IMR-90 (cell line): ENCODE results near the gene EXOSC1. TPM values are rescaled to one million over a fixed set of nuclear protein-coding genes. Genes with fewer than 3 reads are reported as not detected.

ENCODE experiments used
- ATAC-seq: fragments of 200-7000 bp; cut with Tn5 transposase; 2 replicates; pipeline ENCODE4 v1.9.1; 2020; ENCODE audit warnings: low read depth, mild to moderate bottlenecking, moderate library complexity
- BruUV-seq: library from RNA; stranded (reverse); fragments of 400-500 nt; replicated peaks from 2 replicates; lab custom pipeline; 2021; lab: Mats Ljungman, UMichigan
- CTCF ChIA-PET: fragments of 300-600 bp; formaldehyde crosslinking; extraction: SDS; loops from one replicate; lab custom pipeline; 2021; ENCODE audit warnings: antibody characterized with exemption; lab: Yijun Ruan, JAX
- POLR2A ChIA-PET: fragments of 300-600 bp; sonication (Branson Sonifier 250); formaldehyde crosslinking; loops from one replicate; lab custom pipeline; 2022; ENCODE audit warnings: antibody characterized with exemption; ENCODE audit not compliant: unreplicated experiment; lab: Charles Lee
- DNase-seq: peaks from one replicate; pipeline ENCODE4 v3.0.0; 2013
- H2AFZ ChIP-seq: replicated peaks from 2 replicates; pipeline ENCODE3; 2013; ENCODE audit warnings: low read length, mild to moderate bottlenecking; ENCODE audit not compliant: poor library complexity
- H2AK5ac ChIP-seq: 2 replicates; pipeline ENCODE4 v1.6.1; 2013; ENCODE audit warnings: low read depth, low read length, inconsistent platforms
- H2AK9ac ChIP-seq: replicated peaks from 2 replicates; pipeline ENCODE3; 2013; ENCODE audit warnings: mild to moderate bottlenecking, low read depth, low read length, moderate library complexity; ENCODE audit not compliant: poor library complexity
- H2BK120ac ChIP-seq: 2 replicates; pipeline ENCODE4 v1.6.1; 2013; ENCODE audit warnings: low read depth, low read length, inconsistent platforms
- H2BK15ac ChIP-seq: 3 replicates; pipeline ENCODE4 v1.6.1; 2013; ENCODE audit warnings: low read depth, low read length, inconsistent platforms
- H2BK20ac ChIP-seq: 2 replicates; pipeline ENCODE4 v1.6.1; 2013; ENCODE audit warnings: low read depth, mild to moderate bottlenecking, inconsistent platforms, low read length, moderate library complexity
- H2BK5ac ChIP-seq: 2 replicates; pipeline ENCODE4 v1.6.1; 2013; ENCODE audit warnings: mild to moderate bottlenecking, low read depth, low read length, inconsistent platforms; ENCODE audit not compliant: poor library complexity, severe bottlenecking
- H3K14ac ChIP-seq: replicated peaks from 2 replicates; pipeline ENCODE4 v1.6.1; 2013; ENCODE audit warnings: low read depth, low read length, inconsistent platforms
- H3K18ac ChIP-seq: 2 replicates; pipeline ENCODE4 v1.6.1; 2013; ENCODE audit warnings: low read depth, low read length, control low read depth
- H3K23ac ChIP-seq: 2 replicates; pipeline ENCODE4 v1.6.1; 2013; ENCODE audit warnings: low read depth, low read length, inconsistent platforms
- H3K27ac ChIP-seq: 2 replicates; pipeline ENCODE4 v1.5.1; 2013; ENCODE audit warnings: mild to moderate bottlenecking, control low read depth, low read length; ENCODE audit not compliant: insufficient read depth
- H3K27me3 ChIP-seq: 2 replicates; pipeline ENCODE4 v1.6.1; 2013; ENCODE audit warnings: low read length; ENCODE audit not compliant: control insufficient read depth, insufficient read depth
- H3K36me3 ChIP-seq: 2 replicates; pipeline ENCODE4 v1.6.1; 2013; ENCODE audit warnings: low read length, mixed read lengths; ENCODE audit not compliant: control insufficient read depth, insufficient read depth
- H3K4ac ChIP-seq: 2 replicates; pipeline ENCODE4 v1.6.1; 2013; ENCODE audit warnings: low read depth, low read length, inconsistent platforms
- H3K4me1 ChIP-seq: 2 replicates; pipeline ENCODE4 v1.6.1; 2013; ENCODE audit warnings: low read length, mixed read lengths; ENCODE audit not compliant: control insufficient read depth, insufficient read depth
- H3K4me2 ChIP-seq: 2 replicates; pipeline ENCODE4 v1.6.1; 2013; ENCODE audit warnings: low read depth, mild to moderate bottlenecking, control low read depth, low read length, moderate library complexity
- H3K4me3 ChIP-seq: 2 replicates; pipeline ENCODE4 v1.5.1; 2013; ENCODE audit warnings: low read depth, mild to moderate bottlenecking, control low read depth, low read length, moderate library complexity; ENCODE audit not compliant: insufficient read depth
- H3K56ac ChIP-seq: 2 replicates; pipeline ENCODE4 v1.6.1; 2013; ENCODE audit warnings: low read length, inconsistent platforms; ENCODE audit not compliant: insufficient read depth; ENCODE audit errors: extremely low read depth
- H3K79me1 ChIP-seq, 2 experiments: 2 replicates each; pipeline ENCODE4 v1.6.1; 2013; ENCODE audit warnings: low read length in 2 of 2, inconsistent platforms in 1 of 2, low read depth in 1 of 2
- H3K9ac ChIP-seq: 2 replicates; pipeline ENCODE4 v1.6.1; 2013; ENCODE audit warnings: low read depth, low read length, control low read depth
- H3K9me1 ChIP-seq: 2 replicates; pipeline ENCODE4 v1.6.1; 2013; ENCODE audit warnings: low read length, inconsistent platforms; ENCODE audit not compliant: insufficient read depth
- H3K9me3 ChIP-seq: 2 replicates; pipeline ENCODE4 v1.6.1; 2013; ENCODE audit warnings: low read length; ENCODE audit not compliant: control insufficient read depth, insufficient read depth
- H4K20me1 ChIP-seq: 2 replicates; pipeline ENCODE4 v1.6.1; 2013; ENCODE audit warnings: low read length, inconsistent platforms; ENCODE audit not compliant: insufficient read depth
- H4K5ac ChIP-seq: 2 replicates; pipeline ENCODE4 v1.6.1; 2013; ENCODE audit warnings: mild to moderate bottlenecking, low read depth, low read length, control low read depth
- H4K8ac ChIP-seq, 2 experiments: 2 replicates each; pipeline ENCODE4 v1.6.1; 2013; ENCODE audit warnings: low read depth in 2 of 2, low read length in 2 of 2, control low read depth in 1 of 2, inconsistent platforms in 1 of 2
- H4K91ac ChIP-seq: 2 replicates; pipeline ENCODE4 v1.6.1; 2013; ENCODE audit warnings: low read depth, low read length, inconsistent platforms; ENCODE audit not compliant: insufficient read depth
- BHLHE40 ChIP-seq: fragments of 150-350 bp; IDR thresholded peaks from 2 replicates; pipeline ENCODE4 v1.6.1; 2016; ENCODE audit warnings: mild to moderate bottlenecking, low read depth, low read length
- CHD1 ChIP-seq: IDR thresholded peaks from 2 replicates; pipeline ENCODE4 v1.6.1; 2012; ENCODE audit warnings: low read depth, low read length, improper control_type of control experiment
- FOS ChIP-seq: fragments of 150-350 bp; IDR thresholded peaks from 2 replicates; pipeline ENCODE4 v1.6.1; 2016; ENCODE audit warnings: low read depth, low read length
- MAZ ChIP-seq: IDR thresholded peaks from 2 replicates; pipeline ENCODE4 v1.6.1; 2012; ENCODE audit warnings: low read depth, mild to moderate bottlenecking, low read length, improper control_type of control experiment, moderate library complexity, borderline replicate concordance
- MXI1 ChIP-seq: IDR thresholded peaks from 2 replicates; pipeline ENCODE4 v1.6.1; 2012; ENCODE audit warnings: low read depth, mild to moderate bottlenecking, low read length, moderate library complexity, borderline replicate concordance
- RAD21 ChIP-seq: IDR thresholded peaks from 2 replicates; pipeline ENCODE4 v1.6.1; 2012; ENCODE audit warnings: low read length, improper control_type of control experiment
- RCOR1 ChIP-seq: IDR thresholded peaks from 2 replicates; pipeline ENCODE4 v1.6.1; 2012; ENCODE audit warnings: mild to moderate bottlenecking, low read length, improper control_type of control experiment; ENCODE audit not compliant: insufficient replicate concordance
- RFX5 ChIP-seq: IDR thresholded peaks from 2 replicates; pipeline ENCODE4 v1.8.0; 2012; ENCODE audit warnings: low read depth, mild to moderate bottlenecking, low read length, moderate library complexity
- SMC3 ChIP-seq: fragments of 150-350 bp; IDR thresholded peaks from 2 replicates; pipeline ENCODE4 v1.6.1; 2016; ENCODE audit warnings: low read depth, mild to moderate bottlenecking, antibody characterized with exemption, low read length, moderate library complexity
- WGBS, 2 experiments: methylation state at CpG; one replicate each; pipeline versions ENCODE4 v1.1.5 to v1.1.7; 2013; ENCODE audit warnings: missing lambda C conversion rate in 2 of 2; ENCODE audit not compliant: insufficient read length in 1 of 2; ENCODE audit errors: extremely low coverage in 2 of 2; 5-methylcytosine and 5-hydroxymethylcytosine counted together
- dilution Hi-C: fragments of 300-500 bp; cut with HindIII; formaldehyde crosslinking; loops from one replicate; pipeline ENCODE4 v1.14.3; 2018; ENCODE audit warnings: low sequenced_read_pairs; ENCODE audit not compliant: unreplicated experiment
- in situ Hi-C: fragments of 300-500 bp; cut with MboI; formaldehyde crosslinking; loops from 3 replicates; pipeline ENCODE4 v1.14.3; 2019; ENCODE audit warnings: low sequenced_read_pairs, inconsistent platforms, mixed read lengths
- intact Hi-C: fragments of 100-400 bp; cut with micrococcal nuclease; formaldehyde crosslinking; loops from 2 replicates; pipeline ENCODE4 v1.10.0; 2022
- polyA plus RNA-seq, 3 experiments: library from polyadenylated mRNA; depleted of rRNA; stranded (reverse); fragments of >200 nt; gene quantifications; 2 replicates each; pipeline ENCODE4 v1.2.3, GENCODE V29; 2012; ENCODE audit warnings: low replicate concordance in 1 of 3
- total RNA-seq: library from RNA; depleted of rRNA; stranded (reverse); fragments of >200 nt; gene quantifications from 2 replicates; pipeline ENCODE4 v1.2.3, GENCODE V29; 2012
- TF ChIP-seq, protein P1 (sequence below): conservative IDR thresholded peaks from 2 replicates; pipeline ENCODE4 v1.5.1; 2012; ENCODE audit warnings: mild to moderate bottlenecking, low read depth, low read length, improper control_type of control experiment
- TF ChIP-seq, protein P2 (sequence below): fragments of 150-350 bp; IDR thresholded peaks from 2 replicates; pipeline ENCODE4 v1.6.1; 2016; ENCODE audit warnings: low read depth, mild to moderate bottlenecking, low read length, moderate library complexity, borderline replicate concordance

Gene EXOSC1
- total and polyA plus RNA-seq, 2 of the 4 experiments (the other 2 are of a cell fraction), result 49.7 to 51.6 TPM

DNA sequence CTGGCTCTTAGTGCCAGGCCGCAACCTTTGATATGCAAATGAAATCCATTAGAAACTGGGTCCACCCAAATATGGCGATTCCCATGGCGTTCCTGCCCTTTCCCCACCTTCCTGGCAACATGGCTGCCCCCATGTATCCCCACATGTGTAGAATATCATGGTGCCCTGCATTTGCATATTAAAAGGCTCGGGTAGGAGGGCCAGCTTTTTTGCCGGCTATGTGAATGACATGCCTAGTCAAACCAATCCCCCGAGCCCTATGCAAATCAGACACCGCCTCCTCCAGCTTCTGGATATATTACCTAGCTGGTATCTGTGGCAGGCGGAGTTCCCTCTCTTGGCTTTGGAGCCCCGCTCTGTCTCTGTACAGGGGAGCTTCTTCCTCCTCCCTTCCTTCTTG lies 34.1 kb upstream of the EXOSC1 start:
- Histone ChIP-seq H3K14ac (no peak overlapping the region), H3K18ac (no peak overlapping the region), H2BK20ac (no peak overlapping the region), H2AFZ (no peak overlapping the region), H2AK5ac (no peak overlapping the region), H3K27me3 (no peaks in the 10 kb centered on the region), H4K8ac (no peak overlapping the region), H2AK9ac (no peak overlapping the region), H2BK120ac (no peak overlapping the region), H3K4me1 (peaks cover 8% of the 10 kb centered on the region), H3K4ac (no peak overlapping the region), H3K27ac (no peak overlapping the region), H3K23ac (no peak overlapping the region), H2BK5ac (no peak overlapping the region), H3K56ac (no peak overlapping the region), H3K9me3 (no peaks in the 10 kb centered on the region), H3K4me2 (no peak overlapping the region), H3K36me3 (peaks cover 37% of the 10 kb centered on the region), H3K4me3 (no peak overlapping the region), H4K5ac (no peak overlapping the region), H2BK15ac (no peak overlapping the region), H3K9ac (no peak overlapping the region), H4K91ac (no peak overlapping the region), H3K79me1 (peaks cover 33 to 68% of the 10 kb centered on the region in 2 experiments), H3K9me1 (peaks cover 18% of the 10 kb centered on the region), H4K20me1 (peaks cover 25% of the 10 kb centered on the region)
- no peak for DNase-seq
- no TSS peak for BruUV-seq
- no peak for ATAC-seq
- WGBS, 2 experiments, result 100% methylated on average over 1 of the region's 9 CpGs; no CpG with 5 or more reads in 1 of the 2 experiments
- in situ Hi-C loops, result no loop called here
- ChIA-PET CTCF (no interaction called here), POLR2A (no interaction called here)
- dilution Hi-C loops, result no loop called here
- intact Hi-C loops, result no loop called here
- no peak for TF ChIP-seq RAD21
- TF ChIP-seq, protein P1, sequence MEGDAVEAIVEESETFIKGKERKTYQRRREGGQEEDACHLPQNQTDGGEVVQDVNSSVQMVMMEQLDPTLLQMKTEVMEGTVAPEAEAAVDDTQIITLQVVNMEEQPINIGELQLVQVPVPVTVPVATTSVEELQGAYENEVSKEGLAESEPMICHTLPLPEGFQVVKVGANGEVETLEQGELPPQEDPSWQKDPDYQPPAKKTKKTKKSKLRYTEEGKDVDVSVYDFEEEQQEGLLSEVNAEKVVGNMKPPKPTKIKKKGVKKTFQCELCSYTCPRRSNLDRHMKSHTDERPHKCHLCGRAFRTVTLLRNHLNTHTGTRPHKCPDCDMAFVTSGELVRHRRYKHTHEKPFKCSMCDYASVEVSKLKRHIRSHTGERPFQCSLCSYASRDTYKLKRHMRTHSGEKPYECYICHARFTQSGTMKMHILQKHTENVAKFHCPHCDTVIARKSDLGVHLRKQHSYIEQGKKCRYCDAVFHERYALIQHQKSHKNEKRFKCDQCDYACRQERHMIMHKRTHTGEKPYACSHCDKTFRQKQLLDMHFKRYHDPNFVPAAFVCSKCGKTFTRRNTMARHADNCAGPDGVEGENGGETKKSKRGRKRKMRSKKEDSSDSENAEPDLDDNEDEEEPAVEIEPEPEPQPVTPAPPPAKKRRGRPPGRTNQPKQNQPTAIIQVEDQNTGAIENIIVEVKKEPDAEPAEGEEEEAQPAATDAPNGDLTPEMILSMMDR, result no peak
- TF ChIP-seq FOS, result no peak
- TF ChIP-seq, protein P2, sequence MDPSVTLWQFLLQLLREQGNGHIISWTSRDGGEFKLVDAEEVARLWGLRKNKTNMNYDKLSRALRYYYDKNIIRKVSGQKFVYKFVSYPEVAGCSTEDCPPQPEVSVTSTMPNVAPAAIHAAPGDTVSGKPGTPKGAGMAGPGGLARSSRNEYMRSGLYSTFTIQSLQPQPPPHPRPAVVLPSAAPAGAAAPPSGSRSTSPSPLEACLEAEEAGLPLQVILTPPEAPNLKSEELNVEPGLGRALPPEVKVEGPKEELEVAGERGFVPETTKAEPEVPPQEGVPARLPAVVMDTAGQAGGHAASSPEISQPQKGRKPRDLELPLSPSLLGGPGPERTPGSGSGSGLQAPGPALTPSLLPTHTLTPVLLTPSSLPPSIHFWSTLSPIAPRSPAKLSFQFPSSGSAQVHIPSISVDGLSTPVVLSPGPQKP, result no peak
- no peak for TF ChIP-seq CHD1
- no peak for TF ChIP-seq MAZ
- TF ChIP-seq SMC3, result no peak
- no peak for TF ChIP-seq BHLHE40
- TF ChIP-seq RCOR1, result no peak
- no peak for TF ChIP-seq RFX5
- TF ChIP-seq MXI1, result no peak
